Measurements from ENCODE around the gene NT5DC3.

NT5DC3 gene

DNA sequence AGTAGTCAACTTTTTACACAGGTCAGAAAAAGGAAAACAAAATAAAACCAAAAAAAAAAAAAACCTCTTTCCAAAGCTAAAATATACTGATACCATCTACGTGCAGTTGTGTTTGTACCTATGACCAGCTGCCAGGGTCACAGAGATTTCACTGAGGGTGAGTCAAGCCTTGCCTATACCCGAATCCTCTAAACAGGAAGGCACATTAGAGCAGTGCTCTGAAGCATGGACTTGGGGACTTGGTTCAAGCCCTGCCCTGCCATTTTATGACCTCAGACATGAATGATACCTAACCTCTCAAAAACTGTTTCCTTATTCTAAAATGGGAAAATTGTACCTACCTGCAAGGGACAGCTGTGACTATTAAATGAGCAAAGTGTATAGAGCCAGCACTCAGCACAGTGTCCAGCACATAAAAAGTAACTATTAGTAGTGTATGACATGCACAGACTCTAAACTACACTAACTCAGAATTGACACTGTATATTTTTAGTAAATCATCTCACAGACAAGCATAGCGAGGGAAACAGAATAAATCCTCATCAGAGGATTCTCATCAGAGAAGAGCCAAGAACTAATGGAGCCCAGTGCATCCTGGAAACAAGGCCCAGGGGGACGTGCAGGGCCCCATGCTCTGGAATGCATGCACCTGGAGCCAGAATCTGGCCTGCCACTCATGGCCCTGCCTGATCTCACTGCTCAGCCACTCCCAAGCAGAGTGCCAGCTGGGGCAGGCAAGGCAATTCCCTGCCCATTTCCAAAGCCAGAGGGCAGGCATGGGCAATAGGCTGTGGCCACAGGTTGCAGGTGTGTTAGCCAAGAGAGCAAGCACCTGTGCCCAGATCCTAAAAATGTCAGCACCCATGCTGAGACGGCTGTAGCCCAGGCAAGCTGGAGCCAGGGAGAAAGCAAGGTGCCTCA is 57.0 kb downstream of the NT5DC3 start:
- no peak for DNase-seq (ENCODE audit: low read depth)

DNA sequence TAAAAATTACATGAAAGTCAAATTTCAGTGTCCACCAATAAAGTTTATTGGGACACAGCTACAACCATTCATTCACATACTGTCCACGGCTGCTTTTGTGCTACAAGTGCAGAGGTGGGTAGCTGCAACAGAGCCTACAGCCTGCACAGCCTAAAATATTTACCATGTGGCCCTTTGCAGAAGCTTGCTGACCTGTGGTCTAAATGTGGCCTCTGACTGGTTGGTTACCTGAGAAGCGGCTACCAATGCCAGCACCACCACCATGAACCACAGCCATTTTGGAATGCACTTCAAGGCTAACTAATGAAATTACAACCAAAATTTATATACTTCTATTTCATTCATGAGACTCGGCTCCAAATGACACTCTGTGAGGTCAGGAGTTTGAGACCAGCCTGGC is 58.6 kb downstream of the NT5DC3 start:
- DNase-seq (ENCODE audit: low read depth): no peak

DNA sequence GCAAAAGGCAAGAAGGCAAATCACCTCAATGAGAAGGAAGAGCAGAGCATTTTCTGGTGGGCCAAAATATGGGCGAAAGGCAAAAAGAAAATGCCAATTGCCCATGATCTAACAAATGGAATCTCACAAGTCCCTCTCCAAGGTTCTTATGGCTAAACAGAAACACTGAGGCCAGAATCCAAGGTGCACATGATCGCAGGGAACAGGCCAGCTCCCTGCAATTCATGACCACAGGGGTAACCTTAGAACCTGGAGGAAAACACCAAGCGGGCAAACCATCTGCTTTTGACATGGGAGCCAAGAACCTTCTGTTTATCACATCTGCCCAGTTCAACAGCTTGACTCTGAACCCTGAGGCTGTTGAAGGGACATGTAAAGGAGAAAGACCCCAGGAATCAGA is 60.0 kb downstream of the NT5DC3 start:
- no peak for DNase-seq (ENCODE audit: low read depth)

DNA sequence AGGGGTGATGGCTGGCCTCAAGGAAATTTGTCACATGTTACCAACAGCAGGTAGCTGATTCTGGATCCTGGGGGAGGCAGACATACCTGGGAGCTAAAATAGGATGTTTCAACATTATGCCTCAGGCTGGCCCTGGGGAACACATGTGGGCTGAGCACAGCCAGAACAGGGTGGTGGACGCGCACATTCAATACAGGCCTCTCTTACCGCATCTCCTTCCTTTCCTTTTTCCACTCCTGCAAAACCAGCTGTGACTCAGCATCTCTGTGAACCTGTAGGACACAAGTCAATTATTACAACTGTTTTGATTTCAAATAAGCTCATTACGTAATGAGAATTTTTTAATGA is 61.0 kb downstream of the NT5DC3 start:
- DNase-seq (ENCODE audit: low read depth): no peak

DNA sequence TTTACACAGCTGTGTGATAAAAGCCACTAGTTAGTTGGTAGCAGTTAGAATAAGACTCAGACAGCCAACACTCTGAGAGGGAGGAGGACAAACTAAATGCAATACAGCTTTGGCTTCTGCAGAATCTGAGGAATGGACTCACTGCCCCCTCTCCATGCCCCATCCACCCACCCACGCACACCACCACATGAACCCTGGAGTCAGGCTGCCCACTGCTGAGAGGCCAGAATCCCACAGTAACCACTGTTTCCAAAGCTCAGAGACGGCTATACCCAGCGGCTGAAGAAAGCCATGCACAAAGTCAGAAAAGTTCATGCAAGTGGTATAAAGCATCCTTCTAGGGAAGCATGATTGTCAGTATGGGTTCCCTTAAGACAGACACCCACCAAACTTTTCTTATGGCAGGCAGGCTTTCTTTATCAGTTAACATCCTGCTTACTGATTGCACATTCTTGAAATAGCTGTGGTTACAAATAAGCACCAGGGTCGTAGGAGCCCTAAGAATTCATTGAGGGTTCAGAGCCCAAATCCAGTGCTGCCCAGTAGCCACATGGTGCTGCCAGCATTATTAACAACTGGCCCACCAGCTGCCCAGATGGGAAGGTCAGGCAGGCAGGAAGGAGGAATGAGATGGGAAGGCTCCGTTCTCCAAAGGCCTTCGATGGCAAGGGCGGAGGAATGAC is 61.5 kb downstream of the NT5DC3 start:
- no peak for DNase-seq (ENCODE audit: low read depth)

DNA sequence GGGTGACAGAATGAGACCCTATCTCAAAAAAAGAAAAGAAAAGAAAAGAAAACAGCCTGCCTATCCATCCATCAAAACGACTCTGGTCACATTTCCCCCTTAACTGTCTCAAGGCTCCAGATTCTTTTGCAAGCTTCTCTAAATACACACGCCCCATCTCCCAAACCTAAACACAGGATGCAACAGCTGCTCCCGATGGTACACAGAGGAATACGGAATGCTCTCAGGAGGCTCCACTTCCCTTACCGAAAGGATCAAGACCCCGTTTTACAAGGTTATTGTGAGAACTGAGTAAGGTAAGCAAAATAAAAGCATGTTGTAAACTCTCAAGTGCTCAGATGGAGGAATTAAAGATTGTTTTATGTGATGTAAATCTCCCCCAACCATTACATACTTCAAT is 62.3 kb downstream of the NT5DC3 start:
- DNase-seq (ENCODE audit: low read depth): no peak

DNA sequence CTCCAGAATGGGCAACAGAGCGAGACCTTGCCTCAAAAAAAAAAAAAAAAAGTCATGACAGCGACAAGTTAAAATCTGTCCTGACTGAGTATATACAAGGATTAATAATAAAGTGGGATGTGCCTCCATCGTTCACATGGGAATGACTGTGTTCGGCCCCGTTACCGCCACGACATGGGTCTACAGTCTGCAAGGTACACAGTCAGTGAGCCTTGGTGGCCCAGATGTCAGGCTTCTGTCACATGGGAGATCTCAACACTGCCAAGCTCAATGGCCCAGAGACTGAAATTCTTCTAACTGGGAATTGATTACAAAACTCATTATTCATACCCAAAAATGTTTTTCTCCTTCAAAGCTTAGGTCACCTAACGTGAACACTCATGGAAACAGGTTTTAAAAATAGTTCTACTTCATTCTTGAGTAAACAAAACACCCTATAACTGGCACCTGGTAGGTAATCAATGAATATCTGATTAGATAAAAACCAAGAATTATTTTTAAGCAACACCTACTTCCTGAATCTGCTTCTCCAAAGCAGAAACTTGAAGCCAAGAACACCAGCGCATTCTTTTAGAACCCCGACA is 66.0 kb downstream of the NT5DC3 start:
- no peak for DNase-seq (ENCODE audit: low read depth)

DNA sequence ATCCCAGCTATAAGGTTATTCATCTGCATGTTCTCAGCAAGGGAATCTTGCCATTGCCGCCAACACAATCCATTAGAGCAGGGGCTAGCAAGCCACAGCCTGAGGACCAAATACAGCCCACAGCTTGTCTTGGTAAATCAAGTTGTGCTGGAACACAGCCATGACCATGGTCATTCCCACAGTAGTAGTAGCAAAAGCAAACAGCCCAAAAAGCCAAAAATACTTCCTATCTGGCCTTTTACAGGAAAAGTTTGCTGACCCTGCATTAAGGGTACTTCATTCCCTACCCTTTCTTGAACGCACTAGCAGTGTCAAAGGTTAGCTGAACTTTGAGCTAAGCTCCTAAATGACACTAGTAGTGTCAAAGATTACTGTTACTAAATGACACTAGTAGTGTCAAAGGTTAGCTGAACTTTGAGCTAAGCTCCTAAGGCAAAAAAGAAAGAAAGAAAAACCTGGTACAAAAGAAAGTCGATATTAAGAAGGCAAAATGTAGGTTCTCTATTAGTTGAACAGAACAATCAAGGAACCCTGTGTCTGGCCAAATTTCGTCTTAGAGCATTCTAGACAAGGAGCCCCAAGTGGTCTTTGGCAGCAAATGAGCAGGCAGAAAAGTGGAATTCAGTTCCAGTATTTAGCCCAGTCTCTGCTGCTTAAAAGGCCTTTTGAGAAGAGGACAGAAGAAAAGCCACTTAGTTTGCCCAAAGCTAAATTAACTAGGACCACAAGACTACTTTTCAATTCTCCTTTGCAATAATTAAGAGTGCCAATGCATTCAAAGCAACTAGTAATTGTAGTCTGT is 67.7 kb downstream of the NT5DC3 start:
- DNase-seq (ENCODE audit: low read depth): no peak

DNA sequence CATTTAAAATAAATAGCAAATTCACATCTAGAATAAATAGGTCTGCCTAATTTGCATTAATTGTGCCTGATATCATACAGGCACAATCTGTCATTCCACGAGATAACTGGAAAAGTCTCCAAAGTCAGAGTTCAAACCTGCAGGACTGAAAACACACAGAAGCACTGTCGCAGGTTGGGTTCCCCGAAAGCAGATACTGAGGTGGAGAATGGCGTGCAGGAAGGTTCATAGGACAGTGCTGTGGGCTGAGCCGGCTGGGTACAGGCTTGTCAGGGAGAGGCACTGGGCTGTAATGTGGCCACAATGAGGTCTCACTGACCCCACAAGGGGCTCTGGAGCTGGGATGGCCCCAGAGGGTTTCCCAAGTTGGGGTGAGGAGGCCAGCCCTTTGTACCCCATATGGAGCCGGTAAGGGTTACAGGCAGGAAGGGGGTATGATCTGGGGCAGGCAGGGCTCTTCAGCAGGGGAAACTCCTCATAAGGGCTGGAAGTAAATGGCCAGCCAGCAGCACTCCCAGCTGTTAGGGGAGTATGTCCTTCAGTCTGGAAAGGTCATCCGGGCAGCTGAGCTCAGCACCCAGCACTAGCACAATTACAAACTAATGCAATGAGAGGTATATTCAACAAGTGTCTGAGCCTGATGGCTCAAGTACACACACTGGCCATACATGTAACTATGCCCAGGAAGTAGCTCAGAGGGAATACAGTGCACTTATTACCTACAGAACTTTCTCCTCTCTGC is 68.5 kb downstream of the NT5DC3 start:
- DNase-seq (ENCODE audit: low read depth): no peak

DNA sequence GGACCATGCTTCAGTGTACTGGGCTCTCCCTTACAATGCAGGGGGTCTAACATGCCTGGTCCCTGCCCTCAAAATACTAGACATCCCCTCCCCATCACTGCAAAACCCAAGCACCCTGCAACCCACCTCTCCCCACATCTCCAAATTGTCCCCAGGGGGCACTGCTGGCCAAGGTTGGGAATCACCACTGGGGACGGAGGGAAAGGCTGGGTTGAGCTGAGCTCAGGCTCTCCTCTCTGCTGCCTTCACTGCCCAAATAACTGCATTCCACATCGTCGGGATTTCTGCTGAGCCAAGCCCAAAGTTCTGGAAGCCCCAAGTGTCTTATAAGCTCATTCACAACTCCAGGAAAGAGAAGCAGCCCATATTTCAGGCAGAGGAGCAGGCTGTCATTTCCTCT is 69.6 kb downstream of the NT5DC3 start:
- DNase-seq (ENCODE audit: low read depth): no peak

DNA sequence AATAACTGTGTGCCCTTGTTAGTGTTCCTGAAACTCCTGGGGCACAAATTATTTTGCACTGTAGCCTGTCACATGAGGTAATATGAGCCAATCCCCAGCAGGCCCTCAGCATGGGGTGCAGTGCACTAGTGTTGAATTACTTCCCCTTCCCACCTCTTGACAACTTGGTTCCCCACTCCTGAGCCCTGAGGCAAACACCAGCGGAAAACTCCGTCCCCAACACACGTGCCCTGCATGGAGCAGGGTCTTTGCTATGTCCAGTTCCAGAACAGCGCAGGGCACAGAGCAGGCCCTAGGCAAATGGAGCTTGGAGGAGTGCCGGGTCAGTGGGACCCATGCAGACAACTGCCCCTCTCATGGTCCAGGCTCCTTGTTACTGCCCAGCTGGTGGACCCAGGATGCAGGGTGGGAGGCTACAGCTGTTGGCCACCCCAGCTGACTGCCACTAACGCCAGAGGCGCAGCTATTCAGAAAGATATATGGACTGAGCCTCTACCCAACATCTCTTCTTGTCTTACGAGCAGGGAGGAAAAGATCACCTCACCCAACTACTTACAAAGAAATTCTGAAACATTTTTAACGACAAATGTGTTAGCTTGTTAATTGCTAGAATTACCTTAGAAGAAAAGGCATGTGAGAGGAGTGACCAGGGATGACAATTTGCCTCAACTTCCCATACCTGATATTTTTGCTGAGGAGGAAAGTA is 71.6 kb downstream of the NT5DC3 start:
- DNase-seq (ENCODE audit: low read depth): no peak

DNA sequence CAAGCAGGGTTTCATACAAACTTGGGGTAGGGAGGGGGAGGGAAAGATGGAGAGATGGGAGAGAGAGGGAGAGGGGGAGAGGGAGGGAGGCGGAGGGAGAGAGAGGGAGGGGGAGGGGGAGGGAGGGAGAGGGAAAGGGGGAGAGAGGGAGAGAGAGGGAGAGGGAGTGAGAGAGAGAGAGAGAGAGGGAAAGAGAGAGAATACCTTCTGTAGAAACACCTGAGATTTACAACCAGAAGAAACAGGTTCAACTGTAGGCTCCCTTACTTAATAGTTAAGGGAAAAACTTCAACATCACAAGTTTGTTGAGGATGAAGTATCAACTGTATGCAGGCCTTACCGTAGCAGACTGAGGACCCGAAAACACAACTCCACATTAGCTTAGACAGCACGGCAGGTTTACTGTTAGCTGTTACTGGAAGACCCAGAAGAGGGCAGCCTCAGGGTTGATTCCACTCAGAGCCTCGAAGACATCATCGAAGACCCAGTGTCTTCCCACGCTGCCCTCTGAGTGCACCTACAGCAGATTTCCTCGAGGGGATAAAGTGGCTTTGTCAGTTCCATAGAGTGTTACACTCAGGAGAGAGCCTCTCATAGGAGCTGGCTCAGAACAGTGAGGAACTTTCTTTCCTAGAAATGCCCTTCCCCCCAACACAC is 72.4 kb downstream of the NT5DC3 start:
- DNase-seq (ENCODE audit: low read depth): no peak

DNA sequence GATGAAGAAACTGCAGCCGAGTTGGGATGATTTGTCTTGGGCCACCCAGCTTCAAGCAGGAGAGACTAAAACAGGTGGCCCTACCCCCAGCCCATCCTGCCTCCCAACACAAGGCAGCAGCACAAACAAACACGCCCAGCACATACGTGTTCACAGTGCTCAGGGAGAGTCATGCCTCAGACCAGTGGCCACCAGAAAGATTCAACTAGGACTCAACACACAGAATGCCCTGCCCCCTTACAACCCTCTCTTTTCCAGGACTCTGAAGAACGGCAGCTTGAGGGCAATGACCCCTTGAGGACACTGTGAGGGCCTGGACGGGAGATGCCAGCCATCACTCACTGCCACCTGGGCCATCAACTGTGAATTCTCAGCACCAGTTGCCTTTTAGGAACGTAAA is 75.0 kb downstream of the NT5DC3 start:
- DNase-seq (ENCODE audit: low read depth): no peak

DNA sequence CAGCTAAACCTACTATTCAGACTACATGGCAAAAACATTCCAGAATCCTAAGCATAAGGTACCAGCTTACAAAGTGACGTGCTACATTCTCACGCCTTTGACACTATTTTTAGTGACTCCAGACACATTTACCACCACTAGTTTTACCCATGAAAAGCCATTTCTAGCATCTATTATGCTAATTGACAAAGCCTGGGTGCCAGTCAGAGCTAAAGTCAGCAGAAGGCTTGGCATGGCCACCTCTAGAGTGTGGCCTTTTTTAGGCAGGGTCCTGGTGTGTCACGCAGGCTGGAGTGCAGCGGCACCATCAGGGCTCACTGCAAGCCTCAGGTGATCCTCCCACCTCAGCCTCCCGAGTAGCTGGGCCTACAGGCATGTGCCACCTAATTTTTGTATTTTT is 75.7 kb downstream of the NT5DC3 start:
- no peak for DNase-seq (ENCODE audit: low read depth)

DNA sequence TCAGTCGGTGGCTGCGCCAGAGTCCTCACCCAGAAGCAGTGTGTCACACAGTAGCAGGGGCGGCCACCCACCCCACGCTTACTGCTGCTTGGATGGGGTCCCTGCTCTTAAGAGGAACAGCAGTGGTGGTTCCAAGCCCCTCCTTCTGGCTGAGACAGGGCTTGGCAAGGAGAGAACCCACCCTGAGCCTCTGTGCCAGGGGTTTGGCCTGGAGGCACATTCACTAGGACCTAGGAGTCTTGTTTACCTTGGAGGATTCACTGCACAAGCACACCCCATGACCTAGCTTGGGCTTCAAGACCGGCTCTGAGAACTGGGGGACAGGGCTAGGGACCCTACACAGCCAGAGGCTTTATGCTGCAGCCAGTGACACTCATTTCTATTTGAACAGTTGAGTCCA is 78.6 kb downstream of the NT5DC3 start:
- no peak for DNase-seq (ENCODE audit: low read depth)

DNA sequence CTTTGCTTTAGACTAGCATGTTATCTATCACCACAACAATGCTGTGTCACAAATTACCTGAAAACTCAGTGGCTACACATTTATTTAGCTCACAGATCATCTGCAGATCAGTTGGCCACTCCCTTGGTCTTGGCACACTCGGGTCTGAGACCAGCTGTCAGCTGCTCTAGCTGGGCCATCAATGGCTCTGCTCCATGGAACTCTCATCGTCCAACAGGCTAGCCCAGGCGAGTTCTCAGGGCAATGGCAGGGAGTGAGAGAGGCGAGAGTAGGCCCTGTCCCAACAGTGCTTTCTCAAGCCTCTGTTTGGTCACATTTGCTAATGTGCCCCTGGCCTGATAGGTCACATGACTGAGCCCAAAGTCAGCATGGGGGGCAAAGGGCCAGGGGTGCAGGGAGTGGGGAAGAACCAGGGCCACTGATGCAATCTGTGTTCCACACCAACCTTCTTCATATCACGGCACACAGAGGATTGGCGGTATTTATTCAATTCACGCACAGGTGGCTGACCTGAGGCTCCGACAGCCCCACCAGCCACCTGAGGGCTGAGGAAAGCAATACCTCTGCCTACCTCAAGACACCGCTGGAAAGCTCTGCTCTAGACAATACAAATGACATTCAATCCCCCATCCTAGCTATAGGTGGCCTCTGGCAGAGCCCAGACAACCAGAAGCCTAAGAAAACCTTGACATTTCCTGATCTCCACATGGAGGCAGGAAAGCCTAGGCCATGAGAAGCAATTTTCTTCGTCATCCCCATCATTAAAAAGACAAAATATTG is 82.5 kb downstream of the NT5DC3 start:
- DNase-seq (ENCODE audit: low read depth): no peak

DNA sequence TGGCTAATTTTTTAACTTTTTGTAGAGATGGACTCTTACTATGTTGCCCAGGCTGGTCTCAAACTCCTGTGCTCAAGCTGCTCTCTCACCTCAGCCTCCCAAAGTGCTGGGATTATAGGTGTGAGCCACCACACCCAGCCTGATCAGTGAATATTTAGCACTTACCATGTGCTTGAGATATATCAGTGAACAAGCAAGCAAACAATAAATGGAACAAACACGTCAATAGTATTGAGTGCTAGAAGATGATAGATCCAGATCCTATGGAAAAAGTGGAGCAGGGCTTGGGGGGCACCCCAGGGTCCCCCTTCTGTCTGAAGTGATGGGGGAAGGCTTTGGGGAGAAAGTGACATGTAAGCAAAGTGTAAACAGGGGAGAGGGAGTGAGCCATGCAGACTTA is 83.8 kb downstream of the NT5DC3 start:
- DNase-seq (ENCODE audit: low read depth): no peak

DNA sequence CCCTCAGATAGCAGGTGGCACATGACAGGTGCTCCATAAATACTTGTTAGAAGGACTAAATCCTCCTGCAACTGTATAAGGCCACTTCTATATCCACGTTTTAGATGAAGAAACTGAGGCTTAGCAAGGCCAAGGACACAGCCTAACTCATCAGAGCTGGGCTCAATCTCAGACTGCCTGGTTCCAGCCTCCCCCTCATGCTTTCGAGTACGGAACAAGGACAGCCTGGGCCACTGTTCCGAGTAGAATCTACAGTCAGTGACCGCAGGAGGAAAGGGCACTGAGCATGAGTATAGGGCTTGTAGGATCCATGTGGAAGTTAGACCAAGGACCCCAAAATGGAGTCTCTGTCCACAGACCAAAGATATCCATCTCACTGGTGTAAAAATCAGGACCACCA is 84.6 kb downstream of the NT5DC3 start:
- DNase-seq (ENCODE audit: low read depth): no peak

DNA sequence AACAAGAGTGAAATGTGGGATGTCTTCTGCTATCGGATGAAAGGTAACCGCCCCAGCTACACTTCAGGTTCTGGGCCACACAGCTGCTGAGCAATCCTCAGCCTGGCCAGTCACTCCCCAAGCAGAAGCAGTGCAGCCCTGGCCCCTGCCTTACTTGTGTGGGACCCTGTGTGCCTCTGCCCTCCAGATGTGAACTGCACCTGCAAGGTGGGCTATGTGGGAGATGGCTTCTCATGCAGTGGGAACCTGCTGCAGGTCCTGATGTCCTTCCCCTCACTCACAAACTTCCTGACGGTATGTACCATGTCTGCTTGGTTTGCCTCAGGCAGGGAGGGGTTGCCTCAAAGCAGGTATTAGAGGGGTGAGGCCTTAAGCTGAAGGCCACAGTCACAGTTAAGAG is 85.6 kb downstream of the NT5DC3 start:
- no peak for DNase-seq (ENCODE audit: low read depth)

DNA sequence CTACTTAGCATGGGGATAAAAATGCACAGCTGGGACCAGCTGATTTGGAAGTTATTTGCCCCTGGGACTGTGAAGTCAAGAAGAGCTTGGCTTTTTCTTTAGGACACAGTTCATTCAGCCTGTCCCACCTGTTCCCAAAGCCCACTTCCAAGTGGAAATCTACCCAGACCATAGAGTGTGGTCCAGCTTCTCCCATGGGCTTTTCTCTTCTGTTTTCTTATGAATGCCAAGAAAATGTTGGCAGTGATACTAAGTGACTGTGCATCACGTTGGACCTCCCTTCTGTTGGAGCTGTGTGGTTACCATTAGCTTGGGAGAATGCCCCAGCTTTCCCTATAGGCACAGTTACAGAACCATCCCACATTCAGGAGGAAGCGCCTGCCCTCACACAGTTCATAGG is 89.4 kb downstream of the NT5DC3 start:
- no peak for DNase-seq (ENCODE audit: low read depth)
